Left renal cortex interstitium (tissue), 4 donors: ENCODE data around the gene GPR135. TPM values are rescaled to one million over a fixed set of nuclear protein-coding genes. Genes with fewer than 3 reads are reported as not detected.
A peak's percentile ranks its signal among the peaks of the same experiment; 100 is the strongest.

Source experiments
- DNase-seq, 4 donors: peaks; one replicate each; pipeline ENCODE4 v3.0.0-alpha.2; 2013; ENCODE audit warnings: low read depth in 4 of 4, low spot score in 2 of 4, missing footprints in 1 of 4
- polyA plus RNA-seq, 4 donors: library from polyadenylated mRNA; unstranded; fragments of 120-200 nt; gene quantifications; one replicate each; pipeline ENCODE4 v1.2.1, GENCODE V29; 2013; ENCODE audit not compliant: insufficient read length in 4 of 4

The GPR135 gene, protein sequence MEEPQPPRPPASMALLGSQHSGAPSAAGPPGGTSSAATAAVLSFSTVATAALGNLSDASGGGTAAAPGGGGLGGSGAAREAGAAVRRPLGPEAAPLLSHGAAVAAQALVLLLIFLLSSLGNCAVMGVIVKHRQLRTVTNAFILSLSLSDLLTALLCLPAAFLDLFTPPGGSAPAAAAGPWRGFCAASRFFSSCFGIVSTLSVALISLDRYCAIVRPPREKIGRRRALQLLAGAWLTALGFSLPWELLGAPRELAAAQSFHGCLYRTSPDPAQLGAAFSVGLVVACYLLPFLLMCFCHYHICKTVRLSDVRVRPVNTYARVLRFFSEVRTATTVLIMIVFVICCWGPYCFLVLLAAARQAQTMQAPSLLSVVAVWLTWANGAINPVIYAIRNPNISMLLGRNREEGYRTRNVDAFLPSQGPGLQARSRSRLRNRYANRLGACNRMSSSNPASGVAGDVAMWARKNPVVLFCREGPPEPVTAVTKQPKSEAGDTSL
- 1 to 10 TPM; 3.3 to 6.3 (median 4.9) TPM for polyA plus RNA-seq

DNA sequence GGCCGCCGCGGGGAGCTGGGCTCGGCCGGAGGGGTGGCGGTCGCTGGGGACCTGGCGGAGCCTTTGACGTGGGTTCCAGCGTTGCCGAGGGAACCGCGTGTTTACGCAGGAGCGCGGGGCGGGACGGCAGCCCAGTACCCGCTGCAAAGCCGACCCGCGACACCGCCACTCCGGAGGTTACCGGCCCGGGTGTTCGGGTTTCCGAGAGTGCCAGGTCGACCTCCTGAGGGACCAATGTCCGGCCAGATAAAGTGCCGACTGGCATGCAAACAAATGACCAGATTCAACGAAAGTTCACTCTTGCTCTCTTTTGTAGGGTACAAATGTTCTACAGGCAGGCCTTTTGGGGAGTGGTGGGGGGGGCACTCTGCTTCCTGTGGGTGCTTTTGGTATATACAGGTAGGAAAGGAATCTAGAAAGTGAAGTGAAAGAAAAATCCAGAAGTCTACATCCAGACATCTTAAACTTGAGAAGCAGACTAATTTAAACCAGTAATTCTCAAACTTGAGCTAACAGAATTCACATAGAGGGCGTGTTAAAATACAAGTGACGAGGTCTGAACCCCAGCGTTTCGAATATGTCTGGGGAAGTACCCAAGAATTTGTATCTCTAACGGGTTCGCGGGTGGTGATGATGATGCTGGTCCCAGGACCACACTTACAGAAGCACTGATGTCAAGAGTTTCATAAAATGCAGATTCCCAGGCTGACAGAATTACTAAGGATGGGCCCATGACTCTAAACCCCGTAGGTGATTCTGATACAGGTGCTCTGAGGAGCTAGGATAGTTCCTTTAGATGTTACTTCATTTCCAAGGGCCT is at the start of gene GPR135:
GPR135 (minus strand) TSS at position 65 of the 820 bp plus-strand sequence. CDS start 154 bp downstream, outside the sequence.
- no peak for DNase-seq

DNA sequence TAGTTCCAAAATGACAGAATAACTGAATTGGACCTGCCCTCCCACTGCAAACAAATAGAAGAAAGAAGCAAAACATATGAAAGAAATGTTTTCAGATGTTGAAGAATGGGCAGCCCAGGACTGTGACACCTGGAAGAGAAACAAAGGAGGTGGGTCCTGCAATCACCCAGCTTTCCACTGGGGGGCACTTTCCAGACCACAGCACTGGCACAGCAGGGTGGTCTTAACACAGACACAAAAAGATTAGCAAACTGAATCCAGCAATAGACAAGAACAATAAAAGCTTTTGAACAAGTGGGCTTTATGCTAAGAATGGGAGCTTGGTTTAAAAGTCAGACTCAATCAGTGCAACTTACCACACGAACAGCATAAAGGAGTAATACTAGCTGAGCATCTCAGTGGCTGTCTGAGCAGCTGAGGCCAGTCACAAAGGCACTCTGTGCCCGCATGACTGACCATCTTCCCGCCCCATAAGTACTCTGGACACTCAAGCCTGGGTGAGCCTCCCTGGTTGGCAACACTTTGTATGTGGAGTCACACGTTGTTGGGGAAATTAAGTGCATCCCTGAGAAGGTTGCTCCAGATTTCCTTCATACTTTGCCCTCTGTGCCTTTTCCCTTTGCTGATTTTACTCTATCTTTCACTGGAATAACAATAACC is 46.9 kb upstream of the GPR135 start:
- no peak for DNase-seq

DNA sequence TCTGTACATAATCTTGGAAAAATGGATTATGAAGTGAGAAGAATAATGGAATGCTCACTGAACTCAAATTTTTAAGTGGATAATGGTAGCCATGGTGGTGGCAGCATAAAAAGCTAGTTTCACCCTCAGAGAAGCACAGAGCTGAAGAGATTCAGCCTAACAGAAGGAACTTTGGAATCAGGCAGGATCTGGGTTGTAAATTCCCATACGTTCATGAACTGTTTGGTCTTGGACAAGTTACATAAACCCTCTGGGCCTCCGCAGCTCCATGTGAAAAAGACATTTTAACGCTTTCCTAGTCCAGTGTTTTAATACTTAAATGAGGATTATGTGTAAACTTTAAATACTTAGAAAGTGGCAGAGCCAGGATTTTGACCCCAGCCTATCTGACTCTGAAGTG is 45.8 kb upstream of the GPR135 start:
- DNase-seq = no peak

DNA sequence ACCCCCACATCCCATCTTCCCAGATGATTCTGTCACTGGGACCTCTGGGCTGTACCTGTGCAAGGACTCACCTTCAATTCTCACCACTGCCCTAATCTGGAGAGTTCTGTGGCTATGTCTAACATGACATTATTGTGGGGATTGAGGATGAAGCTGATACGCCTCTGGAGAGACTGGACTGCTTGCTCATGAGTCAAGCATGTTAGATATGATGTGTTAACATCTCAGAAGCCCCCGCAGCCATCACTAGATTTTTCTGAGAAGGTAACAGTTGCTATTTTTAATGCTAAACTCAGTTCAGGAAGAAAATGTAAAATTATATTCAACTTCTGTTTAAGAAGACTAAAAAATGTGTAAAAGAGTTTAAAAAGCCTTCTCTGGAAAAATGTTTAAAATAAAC is 44.8 kb upstream of the GPR135 start:
- no peak for DNase-seq

DNA sequence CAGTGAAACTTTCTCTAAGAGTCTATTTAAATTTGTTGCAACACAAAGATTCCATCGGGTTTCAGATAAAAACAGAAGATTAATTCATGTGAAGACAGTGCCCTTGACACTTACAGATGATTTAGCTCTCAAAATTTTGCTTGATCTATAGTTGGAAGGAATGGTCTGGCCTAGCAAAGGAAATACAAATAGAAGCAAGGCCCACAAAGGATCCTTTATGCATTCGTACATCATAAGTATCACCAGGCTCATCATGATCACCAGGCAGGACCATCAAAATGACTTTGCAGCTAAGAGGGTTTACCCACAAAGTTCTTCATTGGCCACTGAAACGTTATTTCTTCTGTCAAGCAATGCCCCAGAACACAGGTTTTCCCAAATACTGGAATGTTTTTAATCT is 43.9 kb upstream of the GPR135 start:
- DNase-seq = no peak

DNA sequence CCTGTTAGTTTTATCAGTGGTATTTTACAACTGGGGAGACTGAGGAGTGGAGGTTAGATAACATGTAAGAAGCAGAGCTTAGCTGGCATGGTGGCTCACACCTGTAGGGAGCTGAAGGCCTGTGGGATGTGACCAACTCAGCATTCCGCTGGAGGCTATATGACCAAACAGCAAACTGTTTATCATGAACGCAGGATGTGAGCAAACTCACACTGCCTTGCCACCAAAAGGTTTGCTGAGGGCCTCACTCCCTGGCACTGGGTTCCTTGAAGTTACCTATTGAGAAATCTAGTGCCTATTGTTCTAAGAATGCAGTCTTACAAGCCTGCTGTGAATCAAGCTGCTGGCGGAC is 42.5 kb upstream of the GPR135 start:
- no peak for DNase-seq

DNA sequence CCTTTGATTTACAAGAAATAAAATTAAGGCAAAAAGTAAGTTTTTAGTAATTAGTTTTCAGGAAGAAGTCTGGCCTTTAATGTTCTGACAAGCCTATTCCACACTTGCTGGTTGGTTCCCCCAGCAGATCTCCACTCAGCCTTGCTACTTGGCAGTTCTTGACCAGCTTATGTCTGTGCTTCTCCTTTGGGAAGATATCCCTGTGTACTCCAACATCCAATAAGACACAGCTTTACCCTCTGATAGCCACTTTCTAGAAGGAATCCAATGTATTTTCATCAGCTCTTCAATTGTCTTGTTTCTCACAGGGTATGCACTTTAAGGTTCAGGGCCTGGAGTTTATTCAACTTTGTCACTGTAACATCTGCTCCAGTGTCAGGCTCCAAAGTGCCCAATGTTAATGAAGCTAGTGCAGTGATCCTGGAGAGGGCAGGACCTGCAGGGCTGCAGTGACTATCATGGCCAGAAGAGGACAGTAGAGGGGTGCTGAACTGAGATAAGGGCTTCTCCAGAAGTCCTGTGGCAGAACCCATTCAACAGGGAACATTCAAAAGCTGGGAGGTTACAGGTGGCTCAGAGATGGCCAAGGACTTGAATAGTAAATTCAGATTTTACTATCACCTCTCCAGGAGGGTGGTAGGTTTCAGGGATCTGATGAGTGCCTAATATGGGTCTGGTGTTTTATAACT is 42.0 kb upstream of the GPR135 start:
- peak in 1 of 4 donors; percentile 6 for DNase-seq

DNA sequence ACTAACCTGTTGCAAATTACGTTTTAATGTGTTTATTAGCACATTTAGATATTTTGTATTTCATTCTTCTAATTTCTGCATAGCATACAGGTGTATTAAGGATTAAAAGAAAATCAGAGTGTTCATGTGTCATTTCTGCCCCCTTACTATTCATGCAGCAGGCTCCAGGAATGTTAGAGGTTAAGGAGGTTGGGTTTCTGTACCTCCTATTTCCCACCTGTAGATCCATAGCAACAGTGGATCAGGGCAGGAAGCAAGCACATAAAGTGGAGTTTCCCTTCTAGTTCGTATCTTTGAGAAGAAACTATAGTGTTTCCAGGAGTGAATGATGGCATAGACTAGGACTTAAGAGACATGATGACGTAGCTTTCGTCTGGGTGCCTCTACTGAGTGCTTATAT is 38.1 kb upstream of the GPR135 start:
- no peak for DNase-seq

DNA sequence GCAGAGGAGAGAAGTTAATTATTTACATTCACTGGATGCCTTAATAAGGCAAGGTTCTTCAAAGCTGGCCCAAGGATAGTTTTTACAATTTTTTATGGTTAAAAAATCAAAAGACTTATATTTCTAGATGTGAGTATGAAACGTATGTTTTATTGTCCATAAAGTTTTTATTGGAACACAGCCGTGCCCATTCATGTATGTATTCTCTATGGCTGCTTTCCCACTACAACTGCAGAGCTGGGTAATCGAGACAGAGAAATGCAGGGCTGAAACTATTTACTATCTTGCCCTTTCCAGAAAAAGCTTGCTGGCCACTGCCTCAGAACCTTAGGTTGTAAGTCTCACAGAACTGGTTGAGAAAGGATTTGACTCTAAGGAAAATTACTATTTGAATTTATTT is 35.6 kb upstream of the GPR135 start:
- DNase-seq = no peak

DNA sequence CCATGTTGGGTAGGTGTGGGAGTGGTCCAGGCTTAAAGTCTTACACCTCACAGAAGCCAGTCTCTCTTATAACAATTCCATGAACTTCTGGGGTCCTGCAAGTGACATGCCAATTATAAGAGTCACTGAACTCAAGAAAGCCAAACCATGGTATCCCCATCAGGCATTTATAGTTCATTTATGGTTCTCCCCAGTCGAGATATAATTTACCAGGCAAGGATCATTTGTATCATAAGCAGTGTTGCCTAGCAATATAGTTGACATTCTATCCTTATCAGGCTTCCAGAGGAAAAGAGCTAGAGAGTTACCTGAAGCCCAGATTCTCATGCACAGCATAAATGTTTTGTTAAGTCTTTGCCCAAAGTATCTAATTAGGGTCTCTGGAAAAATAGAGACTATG is 27.2 kb upstream of the GPR135 start:
- no peak for DNase-seq

DNA sequence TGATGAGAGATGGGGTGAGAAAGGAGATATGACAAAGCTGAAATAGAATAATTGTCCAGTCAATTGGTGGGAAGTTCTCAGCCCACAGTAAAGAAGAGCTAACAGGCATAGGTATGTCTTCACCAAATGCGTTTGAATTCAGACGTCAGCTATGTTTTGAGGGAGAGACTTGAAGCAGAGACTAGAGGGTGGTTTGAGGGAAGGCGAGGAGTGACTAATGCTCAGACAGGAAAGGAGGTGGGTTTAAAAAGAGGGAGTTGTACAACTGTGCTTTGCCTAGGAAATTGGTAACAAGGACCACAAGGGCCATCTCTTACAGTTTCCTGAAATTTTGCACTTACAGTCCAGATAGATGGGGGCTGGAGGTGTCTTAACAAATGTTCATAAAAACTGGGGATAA is 25.6 kb upstream of the GPR135 start:
- no peak for DNase-seq

DNA sequence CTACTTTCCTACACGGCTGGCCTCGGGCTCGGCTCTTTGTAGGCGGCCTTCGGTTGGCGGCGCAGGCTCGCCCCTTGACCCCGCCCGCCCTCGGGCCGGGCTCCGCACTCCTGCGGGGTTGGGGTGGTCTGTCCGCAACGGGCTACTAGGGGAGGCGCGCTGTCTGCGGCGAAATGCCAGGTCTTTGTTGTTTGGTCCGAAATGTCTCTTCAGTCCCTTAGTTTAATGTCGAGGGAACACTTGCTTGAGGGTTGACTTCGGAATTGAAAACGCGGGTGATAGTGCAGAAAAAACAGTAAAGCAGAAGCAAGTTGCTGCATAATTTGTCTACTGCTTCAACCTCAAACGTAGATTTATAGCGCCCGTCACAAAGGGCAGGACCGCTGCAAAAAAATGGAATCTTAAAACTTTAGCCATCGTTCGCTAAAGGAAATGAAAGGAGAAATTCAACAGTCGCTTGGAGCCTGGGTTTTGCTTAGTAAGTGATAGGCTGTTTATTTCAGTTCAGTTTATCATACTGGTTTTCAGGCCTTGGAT is 19.5 kb upstream of the GPR135 start:
- DNase-seq = peak in 2 of 4 donors; percentile 63 to 82

DNA sequence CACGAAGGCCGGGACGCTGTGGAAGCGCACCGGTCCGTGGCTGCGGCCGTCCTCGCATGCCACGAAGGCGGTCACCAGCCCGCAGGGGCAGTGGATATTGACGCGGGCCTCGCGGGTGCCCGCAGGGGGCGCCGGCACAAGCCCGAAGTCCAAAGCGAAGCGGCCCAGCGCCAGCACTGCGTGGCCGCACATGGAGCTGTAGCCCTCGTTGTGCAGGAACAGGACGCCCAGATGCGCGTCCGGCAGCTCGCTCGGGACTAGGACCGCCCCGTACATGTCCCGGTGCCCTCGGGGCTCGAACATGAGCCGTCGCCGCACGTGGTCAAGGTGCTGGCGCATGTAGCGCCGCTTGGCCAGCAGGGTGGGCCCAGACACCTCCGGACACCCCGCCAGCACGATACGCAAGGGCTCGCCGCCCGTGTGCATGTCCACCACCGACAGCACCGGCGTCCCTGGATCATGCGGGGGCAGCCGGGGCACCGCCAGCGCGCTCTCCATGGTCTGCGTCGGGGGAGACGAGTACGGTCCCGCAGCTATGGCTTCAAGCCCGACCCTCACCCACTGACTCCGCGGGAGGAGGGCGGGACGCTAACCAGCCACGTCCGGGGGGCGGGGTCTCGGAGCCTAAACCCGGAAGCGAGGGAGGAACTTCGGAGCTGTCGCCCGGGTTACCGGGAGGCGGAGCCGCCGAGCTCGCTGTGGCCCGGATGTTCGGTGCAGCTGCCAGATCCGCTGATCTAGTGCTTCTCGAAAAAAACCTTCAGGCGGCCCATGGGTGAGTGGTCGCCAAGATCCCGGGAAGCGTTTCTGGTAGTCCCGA is 18.8 kb upstream of the GPR135 start, which contains the start of the genes JKAMP and L3HYPDH:
JKAMP (plus strand) TSS at position 699 of the 820 bp plus-strand sequence; CDS start at position 772, 73 bp downstream.
L3HYPDH (minus strand) TSS at position 590 of the 820 bp plus-strand sequence; CDS start at position 498, 92 bp downstream.
- DNase-seq = peak; percentile 91 to 97 (median 93)

DNA sequence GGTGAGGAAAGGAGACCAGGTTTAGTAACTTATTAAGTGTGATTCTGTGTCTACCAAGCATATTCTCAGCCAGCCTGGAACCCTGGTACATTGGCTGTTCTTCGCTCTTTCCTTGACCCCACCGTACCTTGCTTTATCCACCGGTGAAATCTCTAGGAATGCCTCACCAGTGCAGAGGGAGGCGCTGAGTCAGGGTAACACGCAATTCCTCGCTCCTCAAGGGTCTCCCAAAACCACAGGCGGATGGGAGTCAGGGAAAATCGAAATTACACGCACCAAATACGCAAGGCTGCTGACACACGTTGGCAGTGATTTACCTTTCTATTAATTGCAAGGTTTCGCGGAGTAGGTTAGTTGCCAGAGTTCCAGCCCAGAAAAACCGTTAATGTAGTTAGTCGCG is 18.2 kb upstream of the GPR135 start:
- DNase-seq = peak in 1 of 4 donors; percentile 29

DNA sequence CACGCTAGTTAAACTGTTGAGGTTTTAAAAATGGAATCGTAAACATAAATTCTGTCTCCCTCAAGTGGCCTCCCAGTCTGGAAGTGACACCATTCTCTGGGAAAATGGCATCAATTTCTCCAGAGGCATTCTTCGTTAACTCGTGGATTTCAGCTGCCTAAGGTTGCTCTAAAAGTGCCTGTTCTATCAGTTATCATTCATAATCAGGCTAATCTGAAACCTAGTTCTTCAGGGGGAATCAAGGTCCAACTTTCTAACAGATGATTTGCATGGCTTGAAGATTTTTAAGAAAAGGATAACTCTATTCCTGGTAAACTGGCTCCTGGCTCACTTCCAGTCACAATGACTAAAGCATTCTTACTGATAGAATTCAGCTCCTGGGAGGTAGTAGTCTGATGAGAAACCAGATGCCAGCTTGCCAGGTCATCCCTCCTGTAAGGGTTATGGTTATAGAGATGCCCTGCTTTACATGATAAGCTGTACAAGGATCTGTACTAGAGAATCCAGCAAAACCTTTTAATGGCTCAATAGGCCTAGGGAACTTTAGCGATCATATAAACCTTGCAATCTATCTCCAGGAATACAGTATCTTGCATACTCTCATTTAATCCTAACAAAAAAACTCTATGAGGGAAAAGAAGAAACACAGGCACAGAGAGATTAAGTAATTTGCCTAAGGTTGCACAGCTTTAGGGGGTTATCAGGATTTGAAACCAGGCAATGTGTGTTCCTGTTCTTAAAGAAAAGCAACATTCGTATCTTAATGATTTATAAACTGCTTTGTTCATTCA is 17.6 kb upstream of the GPR135 start:
- DNase-seq = no peak

DNA sequence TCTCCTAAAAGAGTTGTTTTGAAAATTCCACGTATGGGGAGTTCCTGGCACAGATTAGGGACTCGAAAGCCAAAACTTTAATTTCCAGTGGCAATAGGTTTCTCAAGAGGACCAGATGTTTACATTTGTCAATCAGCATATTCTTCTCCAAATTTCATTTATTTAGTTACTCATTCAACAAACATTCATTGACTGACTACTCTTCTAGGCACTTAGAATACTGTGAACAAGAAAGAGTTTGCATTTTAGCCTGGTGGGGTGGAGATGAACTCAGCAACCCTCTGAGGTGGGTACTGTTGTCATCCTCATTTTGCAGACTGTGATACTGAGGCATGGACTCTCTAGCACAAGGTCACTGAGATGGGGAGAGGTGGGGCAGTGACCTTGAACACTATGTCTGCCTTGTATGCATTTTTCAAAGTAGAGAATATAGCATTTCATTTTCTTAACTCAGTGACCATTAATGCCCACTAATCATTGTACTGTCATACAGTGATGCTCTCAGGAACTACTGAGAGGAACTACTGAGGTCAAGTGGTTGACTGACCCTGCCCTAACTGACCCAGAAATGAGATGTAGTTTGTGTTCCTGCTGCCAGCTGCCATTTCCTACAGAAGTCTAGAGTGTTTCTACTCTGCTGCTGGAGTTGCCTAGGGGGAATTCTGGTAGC is 16.8 kb upstream of the GPR135 start:
- DNase-seq = no peak

DNA sequence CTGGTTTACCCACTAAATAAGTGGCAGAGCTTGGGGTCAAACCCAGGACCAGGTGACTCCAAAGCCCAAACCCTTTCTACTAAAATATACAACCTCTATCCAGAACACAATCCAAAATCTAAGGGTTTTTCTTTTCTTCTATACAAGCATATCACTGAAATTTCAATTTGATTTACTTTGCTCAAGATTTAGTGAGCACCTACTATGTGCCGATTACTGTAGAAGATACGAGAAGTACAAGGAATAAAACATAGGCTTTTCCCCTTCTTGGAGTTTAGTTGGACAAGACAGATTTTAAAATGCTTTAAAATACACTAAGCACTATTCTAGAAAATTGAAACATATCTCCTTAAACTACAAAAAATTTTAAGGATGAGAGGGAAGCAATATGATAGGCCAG is 16.2 kb upstream of the GPR135 start:
- no peak for DNase-seq

DNA sequence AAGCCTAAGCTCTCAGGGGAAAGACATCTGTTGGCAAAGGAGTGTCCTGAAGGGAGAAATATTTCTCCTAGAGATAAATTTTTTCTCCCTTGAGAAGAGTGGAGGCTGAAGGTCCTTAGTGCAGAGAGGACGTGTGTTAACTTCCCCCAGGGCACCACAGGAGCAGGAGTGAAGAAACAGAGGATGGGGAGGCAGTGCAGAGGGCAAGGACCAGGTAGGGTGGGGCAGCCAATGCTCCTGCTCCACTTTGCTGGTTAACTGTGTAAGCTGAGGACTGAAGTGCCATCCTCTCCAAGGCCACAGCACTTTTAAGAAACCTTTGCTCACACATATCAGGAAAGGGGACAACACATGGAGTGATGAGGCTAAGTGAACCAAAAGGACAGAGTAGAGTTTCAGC is 15.0 kb upstream of the GPR135 start:
- DNase-seq = no peak
